Right atrium auricular region (tissue), 2 donors: Measurements from ENCODE around the gene MRPS18A. TPM values are rescaled to one million over a fixed set of nuclear protein-coding genes. Genes with fewer than 3 reads are reported as not detected.
"Not testable (repeated sequence)": the region's sequence is repeated elsewhere in the genome, so short reads cannot be mapped to it uniquely, and the experiment has no call there.

Source experiments
- DNase-seq: peaks from one replicate; pipeline ENCODE4 v3.0.0-alpha.2; 2019; ENCODE audit warnings: low spot score
- H3K27ac ChIP-seq, 2 donors: fragments of 200-600 bp; sonication (generic); 1 replicate in 1 of 2; 2 replicates in 1 of 2; pipeline ENCODE4 v1.5.1; 2016 to 2019
- H3K27me3 ChIP-seq, 2 donors: fragments of 200-600 bp; sonication (generic); one replicate each; pipeline versions ENCODE4 v1.5.1 to v1.6.0; 2017 to 2019
- H3K36me3 ChIP-seq: fragments of 200-600 bp; sonication (generic); one replicate; pipeline ENCODE4 v1.5.1; 2016
- H3K4me1 ChIP-seq, 2 donors: fragments of 200-600 bp; sonication (generic); one replicate each; pipeline versions ENCODE4 v1.5.1 to v1.6.0; 2017 to 2019
- H3K4me3 ChIP-seq, 2 donors: fragments of 200-600 bp; sonication (generic); 1 replicate in 1 of 2; 2 replicates in 1 of 2; pipeline ENCODE4 v1.5.1; 2017 to 2019; ENCODE audit warnings: mild to moderate bottlenecking in 1 of 2, moderate library complexity in 1 of 2
- H3K9me3 ChIP-seq, 2 donors: fragments of 200-600 bp; sonication (generic); one replicate each; pipeline ENCODE4 v1.5.1; 2019
- total RNA-seq, 2 donors: library from RNA; depleted of rRNA; stranded (reverse); fragments of >200 nt; gene quantifications; one replicate each; pipeline ENCODE4 v1.1.0, GENCODE V29; 2016
- TF ChIP-seq, protein P1 (sequence below), 2 donors: fragments of 200-600 bp; sonication (generic); IDR thresholded peaks; one replicate each; pipeline ENCODE4 v1.5.1; 2019; ENCODE audit warnings: antibody characterized with exemption in 2 of 2

The MRPS18A gene
- total RNA-seq, 2 donors from 2014 or later = 40.4 to 42.7 TPM

DNA sequence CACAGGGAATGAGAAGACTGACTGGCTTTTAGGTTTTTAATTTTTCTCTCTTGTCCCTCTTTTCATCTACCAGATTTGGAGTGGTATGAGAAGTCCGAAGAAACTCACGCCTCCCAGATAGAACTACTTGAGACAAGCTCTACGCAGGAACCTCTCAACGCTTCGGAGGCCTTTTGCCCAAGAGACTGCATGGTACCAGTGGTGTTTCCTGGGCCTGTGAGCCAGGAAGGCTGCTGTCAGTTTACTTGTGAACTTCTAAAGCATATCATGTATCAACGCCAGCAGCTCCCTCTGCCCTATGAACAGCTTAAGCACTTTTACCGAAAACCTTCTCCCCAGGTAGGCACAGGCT is 51.3 kb downstream of the MRPS18A start:
- TF ChIP-seq, protein P1, sequence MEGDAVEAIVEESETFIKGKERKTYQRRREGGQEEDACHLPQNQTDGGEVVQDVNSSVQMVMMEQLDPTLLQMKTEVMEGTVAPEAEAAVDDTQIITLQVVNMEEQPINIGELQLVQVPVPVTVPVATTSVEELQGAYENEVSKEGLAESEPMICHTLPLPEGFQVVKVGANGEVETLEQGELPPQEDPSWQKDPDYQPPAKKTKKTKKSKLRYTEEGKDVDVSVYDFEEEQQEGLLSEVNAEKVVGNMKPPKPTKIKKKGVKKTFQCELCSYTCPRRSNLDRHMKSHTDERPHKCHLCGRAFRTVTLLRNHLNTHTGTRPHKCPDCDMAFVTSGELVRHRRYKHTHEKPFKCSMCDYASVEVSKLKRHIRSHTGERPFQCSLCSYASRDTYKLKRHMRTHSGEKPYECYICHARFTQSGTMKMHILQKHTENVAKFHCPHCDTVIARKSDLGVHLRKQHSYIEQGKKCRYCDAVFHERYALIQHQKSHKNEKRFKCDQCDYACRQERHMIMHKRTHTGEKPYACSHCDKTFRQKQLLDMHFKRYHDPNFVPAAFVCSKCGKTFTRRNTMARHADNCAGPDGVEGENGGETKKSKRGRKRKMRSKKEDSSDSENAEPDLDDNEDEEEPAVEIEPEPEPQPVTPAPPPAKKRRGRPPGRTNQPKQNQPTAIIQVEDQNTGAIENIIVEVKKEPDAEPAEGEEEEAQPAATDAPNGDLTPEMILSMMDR (IDR thresholded peaks at IDR 0.05) = no peak
- peak overlapping the region; percentile 75 to 86 for H3K4me3 ChIP-seq
- no peaks in the 10 kb centered on the region for H3K27me3 ChIP-seq
- no peaks in the 10 kb centered on the region for H3K9me3 ChIP-seq
- peaks cover 23% of the 10 kb centered on the region for H3K36me3 ChIP-seq
- peak overlapping the region; percentile 89 to 91 for H3K27ac ChIP-seq
- DNase-seq = no peak
- peaks cover 0 to 47% of the 10 kb centered on the region in 2 donors for H3K4me1 ChIP-seq

- Histone ChIP-seq H3K27ac (peak within 1 kb of the TSS; percentile 89 to 91), H3K9me3 (no peaks in the 10 kb centered on the region), H3K27me3 (no peaks in the 10 kb centered on the region), H3K4me1 (peaks cover 0 to 47% of the 10 kb centered on the region in 2 donors), H3K4me3 (peak within 1 kb of the TSS; percentile 75 to 86), H3K36me3 (peaks cover 17% of the 10 kb centered on the region)
- DNase-seq = peak; percentile 82
- TF ChIP-seq, protein P1 (IDR thresholded peaks at IDR 0.05) = peak in 1 of 2 donors; percentile 27
Measured at GRCh38 chr6:43635387-43636307, 51.9 kb downstream of the MRPS18A start, which contains the start of gene MAD2L1BP. Gene MAD2L1BP, plus strand, starts transcription at chr6:43635840. Its CDS starts 36 bp downstream, at chr6:43635876.

GRCh38 chr6:43634702-43635303 is 52.8 kb downstream of the MRPS18A start:
- H3K27ac ChIP-seq = peak overlapping the region; percentile 89 to 91
- peaks cover 9% of the 10 kb centered on the region for H3K36me3 ChIP-seq
- peaks cover 0 to 49% of the 10 kb centered on the region in 2 donors for H3K4me1 ChIP-seq
- TF ChIP-seq, protein P1 (IDR thresholded peaks at IDR 0.05) = no peak
- H3K4me3 ChIP-seq = no peak overlapping the region
- no peaks in the 10 kb centered on the region for H3K9me3 ChIP-seq
- DNase-seq = no peak
- no peaks in the 10 kb centered on the region for H3K27me3 ChIP-seq

GRCh38 chr6:43633002-43633401 is 54.6 kb downstream of the MRPS18A start:
- peaks cover 0 to 34% of the 10 kb centered on the region in 2 donors for H3K4me1 ChIP-seq
- H3K36me3 ChIP-seq, H3K27ac ChIP-seq, DNase-seq, H3K9me3 ChIP-seq, H3K27me3 ChIP-seq, H3K4me3 ChIP-seq: not testable (repeated sequence)

DNA sequence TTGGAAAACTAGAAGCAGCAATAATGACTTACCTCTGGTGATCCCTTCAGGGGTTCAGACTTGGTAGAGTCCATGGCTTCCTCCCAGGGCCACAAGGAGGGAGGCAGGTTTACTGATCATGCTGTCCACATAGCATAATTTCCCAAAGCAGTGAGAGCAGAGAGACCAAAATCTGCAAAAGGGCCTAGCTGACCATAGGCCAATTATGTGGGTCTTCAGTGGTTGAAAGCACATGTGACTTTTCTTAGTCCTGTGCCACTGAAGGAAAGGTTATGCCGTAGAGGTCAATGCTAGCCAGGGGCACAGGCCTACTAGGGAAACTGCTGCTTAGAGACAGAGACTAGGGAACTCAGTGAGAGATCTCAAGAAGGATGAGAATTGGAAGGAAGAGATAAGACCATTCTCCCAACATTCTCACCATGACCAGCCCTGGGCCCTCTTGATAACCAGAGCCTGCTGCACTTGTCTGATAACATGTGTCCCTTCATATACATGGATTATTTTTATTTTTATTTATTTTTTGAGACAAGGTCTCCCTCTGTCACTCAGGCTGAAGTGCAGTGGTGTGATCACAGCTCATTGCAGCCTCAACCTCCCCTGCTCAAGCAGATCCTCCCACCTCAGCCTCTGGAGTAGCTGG is 56.5 kb downstream of the MRPS18A start:
- no peaks in the 10 kb centered on the region for H3K27me3 ChIP-seq
- no peak for DNase-seq
- H3K36me3 ChIP-seq = no peaks in the 10 kb centered on the region
- peaks cover 0 to 35% of the 10 kb centered on the region in 2 donors for H3K4me1 ChIP-seq
- H3K9me3 ChIP-seq = no peaks in the 10 kb centered on the region
- TF ChIP-seq, protein P1 (IDR thresholded peaks at IDR 0.05) = no peak
- H3K4me3 ChIP-seq = no peak overlapping the region
- H3K27ac ChIP-seq = peak overlapping the region; percentile 98
